GM06990 (cell line): ENCODE results near the gene FABP3.

Experiments
- DNase-seq: peaks from one replicate; pipeline ENCODE4 v3.0.0-alpha.2; 2011; ENCODE audit not compliant: insufficient read length; ENCODE audit errors: extremely low read depth
- H3K27me3 ChIP-seq: replicated peaks from 2 replicates; pipeline ENCODE4 v1.6.0; 2011; ENCODE audit warnings: low read length; ENCODE audit not compliant: control insufficient read depth, insufficient read depth
- H3K36me3 ChIP-seq: 2 replicates; pipeline ENCODE4 v1.5.1; 2011; ENCODE audit warnings: low read length; ENCODE audit not compliant: control insufficient read depth, insufficient read depth
- H3K4me3 ChIP-seq: replicated peaks from 2 replicates; pipeline ENCODE4 v1.5.1; 2011; ENCODE audit warnings: low read depth, mild to moderate bottlenecking, control low read depth, low read length
- TF ChIP-seq, protein P1 (sequence below): IDR thresholded peaks from 2 replicates; pipeline ENCODE4 v1.5.1; 2011; ENCODE audit warnings: low read length, control low read depth, mild to moderate bottlenecking, inconsistent platforms; ENCODE audit not compliant: insufficient read depth, poor library complexity, severe bottlenecking

Gene FABP3

DNA sequence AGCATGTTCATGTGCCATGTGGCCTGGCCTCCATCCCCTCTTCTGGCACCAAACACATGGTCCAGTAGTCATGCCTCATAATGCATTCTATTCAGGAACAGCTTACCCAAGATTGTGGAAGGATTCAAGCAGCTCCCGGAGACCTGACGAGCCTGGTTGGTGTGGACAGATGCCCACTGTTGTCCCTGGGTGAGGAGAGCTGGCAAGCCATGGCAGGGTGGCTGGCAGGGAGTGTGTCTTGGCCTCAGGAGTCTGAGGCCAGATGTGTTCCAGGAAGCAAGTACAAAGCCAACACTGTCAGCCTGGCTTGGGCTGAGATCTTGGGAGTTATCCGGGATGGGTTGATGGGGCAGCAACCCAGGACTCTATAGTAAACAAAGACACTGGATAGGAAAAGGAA lies 7.3 kb upstream of the FABP3 start:
- no peaks in the 10 kb centered on the region; the same call in 1 of the 2 replicates for H3K27me3 ChIP-seq
- no peak overlapping the region for H3K4me3 ChIP-seq
- no peaks in the 10 kb centered on the region for H3K36me3 ChIP-seq
- TF ChIP-seq, protein P1, sequence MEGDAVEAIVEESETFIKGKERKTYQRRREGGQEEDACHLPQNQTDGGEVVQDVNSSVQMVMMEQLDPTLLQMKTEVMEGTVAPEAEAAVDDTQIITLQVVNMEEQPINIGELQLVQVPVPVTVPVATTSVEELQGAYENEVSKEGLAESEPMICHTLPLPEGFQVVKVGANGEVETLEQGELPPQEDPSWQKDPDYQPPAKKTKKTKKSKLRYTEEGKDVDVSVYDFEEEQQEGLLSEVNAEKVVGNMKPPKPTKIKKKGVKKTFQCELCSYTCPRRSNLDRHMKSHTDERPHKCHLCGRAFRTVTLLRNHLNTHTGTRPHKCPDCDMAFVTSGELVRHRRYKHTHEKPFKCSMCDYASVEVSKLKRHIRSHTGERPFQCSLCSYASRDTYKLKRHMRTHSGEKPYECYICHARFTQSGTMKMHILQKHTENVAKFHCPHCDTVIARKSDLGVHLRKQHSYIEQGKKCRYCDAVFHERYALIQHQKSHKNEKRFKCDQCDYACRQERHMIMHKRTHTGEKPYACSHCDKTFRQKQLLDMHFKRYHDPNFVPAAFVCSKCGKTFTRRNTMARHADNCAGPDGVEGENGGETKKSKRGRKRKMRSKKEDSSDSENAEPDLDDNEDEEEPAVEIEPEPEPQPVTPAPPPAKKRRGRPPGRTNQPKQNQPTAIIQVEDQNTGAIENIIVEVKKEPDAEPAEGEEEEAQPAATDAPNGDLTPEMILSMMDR = no peak
- no peak for DNase-seq

GRCh38 chr1:31378001-31378400 lies 5.1 kb upstream of the FABP3 start:
- no peaks in the 10 kb centered on the region; the same call in 1 of the 2 replicates for H3K27me3 ChIP-seq
- H3K36me3 ChIP-seq = no peaks in the 10 kb centered on the region
- TF ChIP-seq, protein P1 = no peak
- no peak overlapping the region for H3K4me3 ChIP-seq
- no peak for DNase-seq

DNA sequence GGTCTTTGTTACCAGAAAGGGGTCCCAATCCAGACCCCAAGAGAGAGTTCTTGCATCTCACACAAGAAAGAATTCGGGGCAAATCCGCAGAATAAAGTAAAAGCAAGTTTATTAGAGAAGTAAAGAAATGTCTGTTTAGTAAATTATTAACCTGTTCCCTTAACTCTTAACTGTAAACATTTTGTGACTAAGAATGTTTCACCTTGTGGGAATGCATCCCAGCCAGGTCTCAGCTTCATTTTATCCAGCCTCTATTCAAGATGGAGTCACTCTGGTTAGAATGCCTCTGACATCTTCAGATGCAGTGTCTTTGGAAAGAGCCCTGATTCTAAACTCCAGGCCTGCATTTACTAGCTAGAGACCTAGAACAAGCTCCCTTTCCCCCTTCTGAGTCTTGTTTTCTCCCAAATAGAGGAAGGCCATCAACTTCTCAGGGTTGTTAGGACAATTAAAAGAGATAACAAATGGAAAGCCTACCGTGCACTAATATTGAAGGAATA lies 4.5 kb upstream of the FABP3 start:
- TF ChIP-seq, protein P1 = no peak
- no peaks in the 10 kb centered on the region; the same call in 1 of the 2 replicates for H3K27me3 ChIP-seq
- no peaks in the 10 kb centered on the region for H3K36me3 ChIP-seq
- DNase-seq = no peak
- no peak overlapping the region for H3K4me3 ChIP-seq

GRCh38 chr1:31376375-31377134 lies 3.7 kb upstream of the FABP3 start:
- TF ChIP-seq, protein P1 = no peak
- no peak for DNase-seq
- no peaks in the 10 kb centered on the region; the same call in 1 of the 2 replicates for H3K27me3 ChIP-seq
- H3K36me3 ChIP-seq = no peaks in the 10 kb centered on the region
- no peak overlapping the region for H3K4me3 ChIP-seq

GRCh38 chr1:31374511-31375196 lies 1.8 kb upstream of the FABP3 start:
- TF ChIP-seq, protein P1 = no peak
- no peak for DNase-seq
- Histone ChIP-seq H3K27me3 (no peaks in the 10 kb centered on the region; the same call in 1 of the 2 replicates), H3K4me3 (no peak overlapping the region), H3K36me3 (no peaks in the 10 kb centered on the region)
